GM19455 (cell line): Measurements from ENCODE around the gene WIPF3.

Experiments
- ATAC-seq: cut with Tn5 transposase; IDR thresholded peaks from one replicate; pipeline ENCODE4 v1.9.1; 2021; ENCODE audit not compliant: unreplicated experiment

Gene WIPF3

GRCh38 chr7:29806208-29806994, at the start of gene WIPF3:
Gene WIPF3 (plus strand): TSS chr7:29806508. CDS start chr7:29834725, 28,217 bp downstream.
- ATAC-seq, result no peak

GRCh38 chr7:29763266-29763665, 43.0 kb upstream of the WIPF3 start:
- ATAC-seq, result no peak

GRCh38 chr7:29764227-29764626, 42.1 kb upstream of the WIPF3 start:
- ATAC-seq, result no peak

- no peak for ATAC-seq
Measured at GRCh38 chr7:29765490-29765889, 40.8 kb upstream of the WIPF3 start.

- no peak for ATAC-seq
Measured at GRCh38 chr7:29770371-29770770, 35.9 kb upstream of the WIPF3 start.

GRCh38 chr7:29771081-29771816, 35.1 kb upstream of the WIPF3 start:
- no peak for ATAC-seq

GRCh38 chr7:29779017-29779416, 27.3 kb upstream of the WIPF3 start:
- ATAC-seq, result no peak

GRCh38 chr7:29780346-29780745, 26.0 kb upstream of the WIPF3 start:
- ATAC-seq, result no peak

- ATAC-seq, result no peak
Measured at GRCh38 chr7:29783671-29784070, 22.6 kb upstream of the WIPF3 start.

- no peak for ATAC-seq
Measured at GRCh38 chr7:29793507-29793906, 12.8 kb upstream of the WIPF3 start.

- ATAC-seq, result no peak
Measured at GRCh38 chr7:29794959-29795629, 11.2 kb upstream of the WIPF3 start.

- ATAC-seq, result no peak
Measured at GRCh38 chr7:29795696-29796580, 10.4 kb upstream of the WIPF3 start.

GRCh38 chr7:29797112-29797944, 9.0 kb upstream of the WIPF3 start:
- ATAC-seq, result no peak

GRCh38 chr7:29798422-29798821, 7.9 kb upstream of the WIPF3 start:
- ATAC-seq, result no peak

- ATAC-seq, result no peak
Measured at GRCh38 chr7:29801929-29802328, 4.4 kb upstream of the WIPF3 start.

GRCh38 chr7:29805031-29805430, 1.3 kb upstream of the WIPF3 start:
- no peak for ATAC-seq

- ATAC-seq, result no peak
Measured at GRCh38 chr7:29805886-29806207, 461 bp upstream of the WIPF3 start.

- no peak for ATAC-seq
Measured at GRCh38 chr7:29806995-29807841, 910 bp downstream of the WIPF3 start.
